Upper lobe of left lung (tissue), 6 donors: ENCODE results near the gene KCNMA1. TPM values are rescaled to one million over a fixed set of nuclear protein-coding genes. Genes with fewer than 3 reads are reported as not detected.

ENCODE experiments used
- ATAC-seq, 2 donors: fragments of 200-7000 bp; cut with Tn5 transposase; one replicate each; pipeline ENCODE4 v1.9.1; 2022; ENCODE audit warnings: mild to moderate bottlenecking in 2 of 2, moderate library complexity in 2 of 2; ENCODE audit not compliant: low FRiP score in 2 of 2
- DNase-seq, 2 donors: peaks; one replicate each; pipeline ENCODE4 v3.0.0-alpha.2; 2019 to 2020
- H3K27ac ChIP-seq, 4 donors: fragments of 200-600 bp; sonication (generic); one replicate each; pipeline ENCODE4 v1.5.1; 2016 to 2019
- H3K27me3 ChIP-seq, 4 donors: fragments of 200-600 bp; sonication (generic); one replicate each; pipeline ENCODE4 v1.5.1; 2017 to 2019
- H3K36me3 ChIP-seq, 4 donors: fragments of 200-600 bp; sonication (generic); one replicate each; pipeline ENCODE4 v1.5.1; 2016 to 2019
- H3K4me1 ChIP-seq, 4 donors: fragments of 200-600 bp; sonication (generic); one replicate each; pipeline ENCODE4 v1.5.1; 2018 to 2019
- H3K4me3 ChIP-seq, 4 donors: fragments of 200-600 bp; sonication (generic); one replicate each; pipeline ENCODE4 v1.5.1; 2017 to 2019; ENCODE audit warnings: mild to moderate bottlenecking in 2 of 4, moderate library complexity in 1 of 4
- H3K9me3 ChIP-seq, 4 donors: fragments of 200-600 bp; sonication (generic); one replicate each; pipeline ENCODE4 v1.5.1; 2018 to 2019
- CTCF ChIP-seq, 6 experiments: fragments of 450-650 bp in 4 of 6; fragments of 200-600 bp in 2 of 6; sonication (generic) in 2 of 6; IDR thresholded peaks; one replicate each; pipeline ENCODE4 v1.5.1; 2016 to 2019; ENCODE audit warnings: antibody characterized with exemption in 6 of 6
- EP300 ChIP-seq, 4 donors: sonication (generic); formaldehyde crosslinking; IDR thresholded peaks; one replicate each; pipeline ENCODE4 v1.5.1; 2017; ENCODE audit warnings: antibody characterized with exemption in 4 of 4, control low read depth in 2 of 4
- POLR2A ChIP-seq, 4 donors: fragments of 450-650 bp; IDR thresholded peaks; one replicate each; pipeline ENCODE4 v1.5.1; 2016 to 2017; ENCODE audit warnings: antibody characterized with exemption in 4 of 4, mild to moderate bottlenecking in 2 of 4
- POLR2AphosphoS5 ChIP-seq, 2 donors: sonication (generic); formaldehyde crosslinking; IDR thresholded peaks; one replicate each; pipeline ENCODE4 v1.5.1; 2017; ENCODE audit warnings: antibody characterized with exemption in 2 of 2
- WGBS, 2 donors: methylation state at CpG; one replicate each; pipeline ENCODE4 v1.1.5; 2017 to 2018; 5-methylcytosine and 5-hydroxymethylcytosine counted together
- total RNA-seq, 6 donors: library from RNA; depleted of rRNA in 4 of 6; stranded (reverse); fragments of >200 nt in 4 of 6; gene quantifications; one replicate each; pipeline versions ENCODE4 v1.1.0 to v1.2.1, GENCODE V29; 2016 to 2021
- donor health status: DM: no; HTN: no; CAD: no; lungs with moderate emphysema.
- donor health status: DM: no; HTN: yes; CAD: no; lungs with severe emphysema.

The KCNMA1 gene
- total RNA-seq, 6 donors from 2014 or later: 5.8 to 107 (median 22.0) TPM

GRCh38 chr10:77649333-77650331, 12.0 kb upstream of the KCNMA1 start:
- DNase-seq: peak in 1 of 2 donors; percentile 26
- WGBS, 2 donors: 76 to 78% methylated on average over 7 to 8 of the region's 8 CpGs
- H3K4me1 ChIP-seq: no peaks in the 10 kb centered on the region
- H3K36me3 ChIP-seq: no peaks in the 10 kb centered on the region
- TF ChIP-seq CTCF (IDR thresholded peaks at IDR 0.05): no peak
- TF ChIP-seq EP300 (IDR thresholded peaks at IDR 0.05): no peak
- TF ChIP-seq POLR2AphosphoS5 (IDR thresholded peaks at IDR 0.05): no peak
- TF ChIP-seq POLR2A (IDR thresholded peaks at IDR 0.05): no peak
- no peak overlapping the region for H3K27ac ChIP-seq
- ATAC-seq: peak in 1 of 2 donors; percentile 22
- no peaks in the 10 kb centered on the region for H3K9me3 ChIP-seq
- no peak overlapping the region for H3K4me3 ChIP-seq
- H3K27me3 ChIP-seq: no peaks in the 10 kb centered on the region

- ATAC-seq: no peak
- TF ChIP-seq EP300 (IDR thresholded peaks at IDR 0.05) (no peak), CTCF (IDR thresholded peaks at IDR 0.05) (no peak), POLR2A (IDR thresholded peaks at IDR 0.05) (no peak), POLR2AphosphoS5 (IDR thresholded peaks at IDR 0.05) (no peak)
- Histone ChIP-seq H3K27me3 (no peaks in the 10 kb centered on the region), H3K36me3 (no peaks in the 10 kb centered on the region), H3K9me3 (no peaks in the 10 kb centered on the region), H3K4me1 (no peaks in the 10 kb centered on the region), H3K27ac (no peak overlapping the region), H3K4me3 (no peak overlapping the region)
- WGBS, 2 donors: 67 to 73% methylated on average over 1 of the region's 1 CpG
- DNase-seq: no peak
Measured at GRCh38 chr10:77648472-77648871, 10.9 kb upstream of the KCNMA1 start.

GRCh38 chr10:77647543-77648293, 10.1 kb upstream of the KCNMA1 start:
- no peaks in the 10 kb centered on the region for H3K4me1 ChIP-seq
- DNase-seq (no peak), ATAC-seq (no peak)
- no peaks in the 10 kb centered on the region for H3K36me3 ChIP-seq
- no peak overlapping the region for H3K27ac ChIP-seq
- no peaks in the 10 kb centered on the region for H3K27me3 ChIP-seq
- no peak overlapping the region for H3K4me3 ChIP-seq
- no peak for TF ChIP-seq EP300 (IDR thresholded peaks at IDR 0.05)
- TF ChIP-seq CTCF (IDR thresholded peaks at IDR 0.05): no peak
- TF ChIP-seq POLR2AphosphoS5 (IDR thresholded peaks at IDR 0.05): no peak
- no peak for TF ChIP-seq POLR2A (IDR thresholded peaks at IDR 0.05)
- no peaks in the 10 kb centered on the region for H3K9me3 ChIP-seq
- WGBS, 2 donors: 93 to 95% methylated on average over 4 of the region's 4 CpGs

- 90 to 92% methylated on average over 4 of the region's 4 CpGs for WGBS, 2 donors
- H3K27me3 ChIP-seq: no peaks in the 10 kb centered on the region
- TF ChIP-seq EP300 (IDR thresholded peaks at IDR 0.05) (no peak), CTCF (IDR thresholded peaks at IDR 0.05) (no peak), POLR2A (IDR thresholded peaks at IDR 0.05) (no peak), POLR2AphosphoS5 (IDR thresholded peaks at IDR 0.05) (no peak)
Measured at GRCh38 chr10:77644557-77645243, 7.1 kb upstream of the KCNMA1 start.

More at GRCh38 chr10:77644557-77645243, 7.1 kb upstream of the KCNMA1 start:
- peaks cover 0 to 3% (median 0%) of the 10 kb centered on the region in 4 donors for H3K4me1 ChIP-seq
- no peaks in the 10 kb centered on the region for H3K36me3 ChIP-seq
- ATAC-seq: no peak
- no peak overlapping the region for H3K4me3 ChIP-seq
- H3K9me3 ChIP-seq: no peaks in the 10 kb centered on the region
- H3K27ac ChIP-seq: no peak overlapping the region
- no peak for DNase-seq
